ENCODE results near the gene SERAC1. TPM values are rescaled to one million over a fixed set of nuclear protein-coding genes. Genes with fewer than 3 reads are reported as not detected.
A peak's percentile ranks its signal among the peaks of the same experiment; 100 is the strongest.

Gene SERAC1
- total and polyA plus RNA-seq, 8 donors, result 6.3 to 14.3 (median 8.1) TPM

DNA sequence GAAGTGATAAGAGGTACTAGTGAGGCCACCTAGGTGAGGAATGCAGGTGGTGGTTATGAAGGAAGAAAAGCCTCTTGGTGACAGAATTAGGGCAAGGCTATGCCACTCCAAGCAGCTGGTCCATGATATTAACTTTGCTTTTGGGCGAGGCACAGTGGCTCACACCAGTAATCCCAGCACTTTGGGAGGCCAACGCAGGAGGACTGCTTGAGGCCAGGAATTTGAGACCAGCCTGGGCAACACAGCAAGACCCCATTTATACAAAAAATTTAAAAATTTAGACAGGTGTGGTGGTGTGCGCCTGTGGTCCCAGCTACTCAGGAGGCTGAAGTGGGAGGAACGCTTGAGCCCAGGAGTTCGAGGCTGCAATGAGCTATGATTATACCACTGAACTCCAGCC lies 56.1 kb downstream of the SERAC1 start:
- H3K4me3 ChIP-seq, result no peak overlapping the region
- H3K4me1 ChIP-seq, result peaks cover 0 to 14% (median 0%) of the 10 kb centered on the region in 3 donors
- peaks cover 0 to 11% (median 0%) of the 10 kb centered on the region in 3 donors for H3K36me3 ChIP-seq
- no peaks in the 10 kb centered on the region for H3K27me3 ChIP-seq
- DNase-seq, result no peak
- no peak for FAIRE-seq
- WGBS, 2 donors, result 96 to 98% methylated on average over 5 of the region's 5 CpGs
- H3K27ac ChIP-seq, result no peak overlapping the region
- intact Hi-C loops (cut with DNase I), result no loop called here
- ATAC-seq, result no peak
- no peaks in the 10 kb centered on the region for H3K9me3 ChIP-seq
- TF ChIP-seq, protein P1, sequence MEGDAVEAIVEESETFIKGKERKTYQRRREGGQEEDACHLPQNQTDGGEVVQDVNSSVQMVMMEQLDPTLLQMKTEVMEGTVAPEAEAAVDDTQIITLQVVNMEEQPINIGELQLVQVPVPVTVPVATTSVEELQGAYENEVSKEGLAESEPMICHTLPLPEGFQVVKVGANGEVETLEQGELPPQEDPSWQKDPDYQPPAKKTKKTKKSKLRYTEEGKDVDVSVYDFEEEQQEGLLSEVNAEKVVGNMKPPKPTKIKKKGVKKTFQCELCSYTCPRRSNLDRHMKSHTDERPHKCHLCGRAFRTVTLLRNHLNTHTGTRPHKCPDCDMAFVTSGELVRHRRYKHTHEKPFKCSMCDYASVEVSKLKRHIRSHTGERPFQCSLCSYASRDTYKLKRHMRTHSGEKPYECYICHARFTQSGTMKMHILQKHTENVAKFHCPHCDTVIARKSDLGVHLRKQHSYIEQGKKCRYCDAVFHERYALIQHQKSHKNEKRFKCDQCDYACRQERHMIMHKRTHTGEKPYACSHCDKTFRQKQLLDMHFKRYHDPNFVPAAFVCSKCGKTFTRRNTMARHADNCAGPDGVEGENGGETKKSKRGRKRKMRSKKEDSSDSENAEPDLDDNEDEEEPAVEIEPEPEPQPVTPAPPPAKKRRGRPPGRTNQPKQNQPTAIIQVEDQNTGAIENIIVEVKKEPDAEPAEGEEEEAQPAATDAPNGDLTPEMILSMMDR (IDR thresholded peaks at IDR 0.05), result no peak

- intact Hi-C loops (cut with DNase I), result no loop called here
- no peak for ATAC-seq
- Histone ChIP-seq H3K36me3 (peaks cover 0 to 15% (median 0%) of the 10 kb centered on the region in 3 donors), H3K27me3 (no peaks in the 10 kb centered on the region), H3K9me3 (no peaks in the 10 kb centered on the region), H3K27ac (no peak overlapping the region), H3K4me3 (no peak overlapping the region), H3K4me1 (peaks cover 0 to 14% (median 0%) of the 10 kb centered on the region in 3 donors)
- FAIRE-seq, result no peak
- WGBS, 2 donors, result 92% methylated on average over 5 of the region's 5 CpGs
- DNase-seq, result no peak
- TF ChIP-seq, protein P1 (IDR thresholded peaks at IDR 0.05), result no peak
Observed at GRCh38 chr6:158110986-158111385, 57.1 kb downstream of the SERAC1 start.

DNA sequence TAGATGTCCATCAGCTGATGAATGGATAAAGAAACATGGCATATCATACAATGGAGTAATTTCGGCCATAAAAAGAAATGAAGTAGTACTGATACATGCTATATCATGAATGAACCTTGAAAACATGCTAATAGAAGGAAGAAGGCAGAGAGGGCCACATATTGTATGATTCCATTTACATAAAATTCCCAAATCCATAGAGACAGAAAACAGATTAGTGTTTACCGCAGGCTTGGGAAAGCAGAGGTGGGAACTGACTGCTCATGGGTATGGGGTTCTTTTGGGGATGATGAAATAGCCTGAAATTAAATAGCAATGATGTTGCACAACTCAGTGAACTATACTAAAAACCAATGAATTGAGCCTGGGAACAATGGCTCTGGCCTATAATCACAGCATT lies 58.3 kb downstream of the SERAC1 start:
- no peak for FAIRE-seq
- ATAC-seq, result no peak
- DNase-seq, result no peak
- Histone ChIP-seq H3K4me1 (peaks cover 0 to 20% (median 2%) of the 10 kb centered on the region in 3 donors), H3K9me3 (no peaks in the 10 kb centered on the region), H3K4me3 (no peak overlapping the region), H3K36me3 (peaks cover 0 to 9% (median 0%) of the 10 kb centered on the region in 3 donors), H3K27ac (no peak overlapping the region), H3K27me3 (no peaks in the 10 kb centered on the region)
- intact Hi-C loops (cut with DNase I), result no loop called here
- WGBS, 2 donors, result 76 to 98% methylated on average over 2 of the region's 2 CpGs
- TF ChIP-seq, protein P1 (IDR thresholded peaks at IDR 0.05), result no peak

DNA sequence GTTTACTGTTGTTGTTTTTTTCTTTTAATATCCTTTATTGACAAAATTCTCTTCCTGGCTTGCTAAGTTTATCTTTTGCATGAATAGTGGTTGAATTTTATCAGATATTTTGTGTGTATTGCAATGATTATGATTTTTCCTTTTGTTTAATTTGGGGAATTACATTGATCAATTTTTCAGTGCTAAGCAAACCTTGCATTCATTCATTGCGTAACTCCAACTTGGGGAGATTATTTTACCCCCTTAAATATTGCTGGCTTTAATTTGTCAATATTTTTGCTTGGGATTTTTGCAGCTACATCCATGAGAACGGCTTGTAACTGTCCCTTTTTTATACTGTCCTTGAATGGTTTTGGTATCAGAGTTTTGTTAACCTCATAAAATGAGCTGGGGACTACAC lies 63.4 kb downstream of the SERAC1 start:
- Histone ChIP-seq H3K4me3 (no peak overlapping the region), H3K27ac (no peak overlapping the region), H3K9me3 (no peaks in the 10 kb centered on the region), H3K27me3 (no peaks in the 10 kb centered on the region), H3K4me1 (peaks cover 0 to 15% (median 5%) of the 10 kb centered on the region in 3 donors), H3K36me3 (peaks cover 0 to 5% (median 0%) of the 10 kb centered on the region in 3 donors)
- intact Hi-C loops (cut with DNase I), result no loop called here
- DNase-seq, result no peak
- TF ChIP-seq, protein P1 (IDR thresholded peaks at IDR 0.05), result no peak
- no peak for FAIRE-seq
- WGBS, 2 donors, result 46 to 51% methylated on average over 2 of the region's 2 CpGs
- ATAC-seq, result no peak

GRCh38 chr6:158103228-158103627 lies 64.8 kb downstream of the SERAC1 start:
- 29% methylated on average over 4 of the region's 4 CpGs for WGBS, 2 donors
- no peak overlapping the region for H3K27ac ChIP-seq
- no peaks in the 10 kb centered on the region for H3K27me3 ChIP-seq
- no peak for DNase-seq
- intact Hi-C loops (cut with DNase I), result no loop called here
- H3K4me1 ChIP-seq, result peaks cover 0 to 15% (median 5%) of the 10 kb centered on the region in 3 donors
- TF ChIP-seq, protein P1 (IDR thresholded peaks at IDR 0.05), result no peak
- H3K9me3 ChIP-seq, result no peaks in the 10 kb centered on the region
- no peak overlapping the region for H3K4me3 ChIP-seq
- peaks cover 0 to 5% (median 0%) of the 10 kb centered on the region in 3 donors for H3K36me3 ChIP-seq
- ATAC-seq, result peak in 3 of 4 donors; percentile 61 to 83 (median 75)
- FAIRE-seq, result no peak
